SJCRH30 (cell line): ENCODE results near the gene EXD1. TPM values are rescaled to one million over a fixed set of nuclear protein-coding genes. Genes with fewer than 3 reads are reported as not detected.
"Not testable (repeated sequence)": the region's sequence is repeated elsewhere in the genome, so short reads cannot be mapped to it uniquely, and the experiment has no call there.

ENCODE experiments used
- DNase-seq, 2 experiments: peaks; one replicate each; pipeline ENCODE4 v3.0.0-alpha.2; 2015 to 2020
- H3K27ac ChIP-seq: fragments of 250-450 bp; sonication (Bioruptor Pico); 2 replicates; pipeline ENCODE4 v1.5.1; 2020; ENCODE audit warnings: mild to moderate bottlenecking, moderate library complexity
- H3K27me3 ChIP-seq: fragments of 250-450 bp; sonication (Bioruptor Pico); 2 replicates; pipeline ENCODE4 v1.5.1; 2020; ENCODE audit warnings: mild to moderate bottlenecking, moderate library complexity
- H3K36me3 ChIP-seq: fragments of 250-450 bp; sonication (Bioruptor Pico); 2 replicates; pipeline ENCODE4 v1.5.1; 2020; ENCODE audit warnings: mild to moderate bottlenecking, moderate library complexity
- H3K4me1 ChIP-seq: fragments of 250-450 bp; sonication (Bioruptor Pico); 2 replicates; pipeline ENCODE4 v1.5.1; 2020; ENCODE audit warnings: mild to moderate bottlenecking, moderate library complexity
- H3K4me3 ChIP-seq: fragments of 250-450 bp; sonication (Bioruptor Pico); 2 replicates; pipeline ENCODE4 v1.5.1; 2020; ENCODE audit warnings: mild to moderate bottlenecking, moderate library complexity
- H3K9me3 ChIP-seq: fragments of 250-450 bp; sonication (Bioruptor Pico); replicated peaks from 2 replicates; pipeline ENCODE4 v1.5.1; 2020; ENCODE audit warnings: mild to moderate bottlenecking, moderate library complexity
- total RNA-seq: library from RNA; depleted of rRNA; stranded (reverse); fragments of >200 nt; shearing (Covaris generic); gene quantifications from 2 replicates; pipeline ENCODE4 v1.2.3, GENCODE V29; 2014; rRNA removed

Gene EXD1
- total RNA-seq, 1 experiment from 2014 or later: not detected

DNA sequence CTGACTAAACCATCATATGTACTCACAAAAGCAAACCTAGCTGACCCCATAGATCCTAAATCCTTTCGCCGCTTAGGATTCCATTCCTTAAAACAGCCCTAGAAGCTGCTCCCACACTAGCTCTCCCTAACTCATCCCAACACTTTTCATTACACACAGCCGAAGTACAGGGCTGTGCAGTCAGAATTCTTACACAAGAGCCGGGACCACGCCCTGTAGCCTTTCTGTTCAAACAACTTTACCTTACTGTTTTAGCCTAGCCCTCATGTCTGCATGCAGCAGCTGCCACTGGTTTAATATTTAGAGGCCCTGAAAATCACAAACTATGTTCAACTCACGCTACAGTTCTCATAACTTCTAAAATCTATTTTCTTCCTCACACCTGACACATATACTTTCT, 95.0 kb downstream of the EXD1 start:
- not testable (repeated sequence) for H3K27me3 ChIP-seq, DNase-seq, H3K4me1 ChIP-seq, H3K4me3 ChIP-seq, H3K36me3 ChIP-seq, H3K9me3 ChIP-seq, H3K27ac ChIP-seq

DNA sequence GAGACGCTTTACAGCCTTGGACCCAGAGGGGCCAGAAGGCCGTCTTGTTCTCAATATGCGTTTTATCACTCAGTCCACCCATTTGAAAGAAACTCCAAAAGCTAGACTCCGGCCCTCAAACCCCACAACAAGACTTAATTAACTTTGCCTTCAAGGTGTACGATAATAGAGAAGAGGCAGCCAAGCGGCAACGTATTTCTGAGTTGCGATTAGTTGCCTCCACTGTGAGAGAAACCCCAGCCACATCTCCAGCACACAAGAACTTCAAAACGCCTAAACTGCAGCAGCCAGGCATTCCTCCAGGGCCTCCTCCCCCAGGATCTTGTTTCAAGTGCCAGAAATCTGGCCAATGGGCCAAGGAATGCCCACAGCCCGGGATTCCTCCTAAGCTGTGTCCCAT, 97.1 kb downstream of the EXD1 start:
- no peaks in the 10 kb centered on the region for H3K9me3 ChIP-seq
- H3K27ac ChIP-seq: no peak overlapping the region
- no peaks in the 10 kb centered on the region for H3K27me3 ChIP-seq
- H3K4me1 ChIP-seq: no peaks in the 10 kb centered on the region
- no peaks in the 10 kb centered on the region for H3K36me3 ChIP-seq
- H3K4me3 ChIP-seq: no peak overlapping the region
- no peak for DNase-seq

Other genes with a start within 250 kb of the EXD1 start
- gene INO80, start 114.5 kb downstream of the EXD1 start, total RNA-seq: 16.5 and 16.8 TPM in 2 replicates
- gene CHP1, start 511 bp upstream of the EXD1 start, total RNA-seq: 86.6 and 87.9 TPM in 2 replicates
- gene OIP5, start 101.8 kb upstream of the EXD1 start, total RNA-seq: 33.7 and 37.8 TPM in 2 replicates
- 256 and 300 TPM in 2 replicates for gene NUSAP1, start 102.1 kb upstream of the EXD1 start, total RNA-seq
- 17.2 and 17.4 TPM in 2 replicates for gene NDUFAF1, start 171.7 kb upstream of the EXD1 start, total RNA-seq
- 49.8 and 53.9 TPM in 2 replicates for gene RTF1, start 186.3 kb upstream of the EXD1 start, total RNA-seq